ENCODE data around the gene RND2. TPM values are rescaled to one million over a fixed set of nuclear protein-coding genes. Genes with fewer than 3 reads are reported as not detected.

The RND2 gene
- total RNA-seq, 1 experiment from 2014 or later, result 0.59 TPM

- in situ Hi-C loops (cut with HindIII; ENCODE audit: low pct_unique_long_range_greater_than_20kb, low sequenced_read_pairs), result no loop called here
Observed at GRCh38 chr17:43013296-43013695, 11.7 kb upstream of the RND2 start.

GRCh38 chr17:43014020-43014648 lies 10.9 kb upstream of the RND2 start:
- no peaks in the 10 kb centered on the region for H3K9me3 ChIP-seq (ENCODE audit: control insufficient read depth, insufficient read depth, low read depth, low read length)
- H3K4me3 ChIP-seq (ENCODE audit: low read depth in 2 of 2, low read length in 2 of 2), result no peak overlapping the region
- BruUV-seq (replicated peaks), result no TSS peak
- ChIA-PET POLR2A (no interaction called here), CTCF (no interaction called here)
- H3K27ac ChIP-seq (ENCODE audit: low read length), result no peak overlapping the region
- DNase-seq (ENCODE audit: low read depth, low spot score), result no peak
- intact Hi-C loops (cut with micrococcal nuclease; ENCODE audit: unreplicated experiment), result no loop called here
- no peaks in the 10 kb centered on the region for H3K36me3 ChIP-seq (ENCODE audit: control insufficient read depth, insufficient read depth, low read length)
- no peak for ATAC-seq
- no peaks in the 10 kb centered on the region for H3K27me3 ChIP-seq (ENCODE audit: control insufficient read depth, insufficient read depth, low read length)
- TF ChIP-seq TCF7L2 (IDR thresholded peaks at IDR 0.05; ENCODE audit: low read depth, low read length) (no peak), SIN3A (IDR thresholded peaks at IDR 0.05; ENCODE audit: borderline replicate concordance, insufficient read depth, low read depth, low read length) (no peak), CTCF (IDR thresholded peaks at IDR 0.05) (no peak), POLR2AphosphoS5 (IDR thresholded peaks at IDR 0.05; ENCODE audit: low read depth, low read length) (no peak)
- TF ChIP-seq, protein P1, sequence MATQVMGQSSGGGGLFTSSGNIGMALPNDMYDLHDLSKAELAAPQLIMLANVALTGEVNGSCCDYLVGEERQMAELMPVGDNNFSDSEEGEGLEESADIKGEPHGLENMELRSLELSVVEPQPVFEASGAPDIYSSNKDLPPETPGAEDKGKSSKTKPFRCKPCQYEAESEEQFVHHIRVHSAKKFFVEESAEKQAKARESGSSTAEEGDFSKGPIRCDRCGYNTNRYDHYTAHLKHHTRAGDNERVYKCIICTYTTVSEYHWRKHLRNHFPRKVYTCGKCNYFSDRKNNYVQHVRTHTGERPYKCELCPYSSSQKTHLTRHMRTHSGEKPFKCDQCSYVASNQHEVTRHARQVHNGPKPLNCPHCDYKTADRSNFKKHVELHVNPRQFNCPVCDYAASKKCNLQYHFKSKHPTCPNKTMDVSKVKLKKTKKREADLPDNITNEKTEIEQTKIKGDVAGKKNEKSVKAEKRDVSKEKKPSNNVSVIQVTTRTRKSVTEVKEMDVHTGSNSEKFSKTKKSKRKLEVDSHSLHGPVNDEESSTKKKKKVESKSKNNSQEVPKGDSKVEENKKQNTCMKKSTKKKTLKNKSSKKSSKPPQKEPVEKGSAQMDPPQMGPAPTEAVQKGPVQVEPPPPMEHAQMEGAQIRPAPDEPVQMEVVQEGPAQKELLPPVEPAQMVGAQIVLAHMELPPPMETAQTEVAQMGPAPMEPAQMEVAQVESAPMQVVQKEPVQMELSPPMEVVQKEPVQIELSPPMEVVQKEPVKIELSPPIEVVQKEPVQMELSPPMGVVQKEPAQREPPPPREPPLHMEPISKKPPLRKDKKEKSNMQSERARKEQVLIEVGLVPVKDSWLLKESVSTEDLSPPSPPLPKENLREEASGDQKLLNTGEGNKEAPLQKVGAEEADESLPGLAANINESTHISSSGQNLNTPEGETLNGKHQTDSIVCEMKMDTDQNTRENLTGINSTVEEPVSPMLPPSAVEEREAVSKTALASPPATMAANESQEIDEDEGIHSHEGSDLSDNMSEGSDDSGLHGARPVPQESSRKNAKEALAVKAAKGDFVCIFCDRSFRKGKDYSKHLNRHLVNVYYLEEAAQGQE (IDR thresholded peaks at IDR 0.05; ENCODE audit: insufficient read depth in 1 of 2, low read depth in 2 of 2, low read length in 1 of 2), result no peak
- in situ Hi-C loops (cut with HindIII; ENCODE audit: low pct_unique_long_range_greater_than_20kb, low sequenced_read_pairs), result no loop called here
- peaks cover 10% of the 10 kb centered on the region for H3K4me1 ChIP-seq (ENCODE audit: control insufficient read depth, insufficient read depth, low read length)

More at GRCh38 chr17:43013296-43013695, 11.7 kb upstream of the RND2 start:
- intact Hi-C loops (cut with micrococcal nuclease; ENCODE audit: unreplicated experiment), result no loop called here
- Histone ChIP-seq H3K4me1 (ENCODE audit: control insufficient read depth, insufficient read depth, low read length) (peaks cover 10% of the 10 kb centered on the region), H3K4me3 (ENCODE audit: low read depth in 2 of 2, low read length in 2 of 2) (no peak overlapping the region), H3K27me3 (ENCODE audit: control insufficient read depth, insufficient read depth, low read length) (no peaks in the 10 kb centered on the region), H3K36me3 (ENCODE audit: control insufficient read depth, insufficient read depth, low read length) (no peaks in the 10 kb centered on the region), H3K9me3 (ENCODE audit: control insufficient read depth, insufficient read depth, low read depth, low read length) (no peaks in the 10 kb centered on the region), H3K27ac (ENCODE audit: low read length) (no peak overlapping the region)
- no peak for DNase-seq (ENCODE audit: low read depth, low spot score)
- TF ChIP-seq CTCF (IDR thresholded peaks at IDR 0.05) (no peak), SIN3A (IDR thresholded peaks at IDR 0.05; ENCODE audit: borderline replicate concordance, insufficient read depth, low read depth, low read length) (no peak), TCF7L2 (IDR thresholded peaks at IDR 0.05; ENCODE audit: low read depth, low read length) (no peak), POLR2AphosphoS5 (IDR thresholded peaks at IDR 0.05; ENCODE audit: low read depth, low read length) (no peak)
- TF ChIP-seq, protein P1 (IDR thresholded peaks at IDR 0.05; ENCODE audit: insufficient read depth in 1 of 2, low read depth in 2 of 2, low read length in 1 of 2), result no peak
- ChIA-PET POLR2A (no interaction called here), CTCF (no interaction called here)
- no peak for ATAC-seq
- BruUV-seq (replicated peaks), result no TSS peak
